Smooth muscle cell (in vitro differentiated cells): Measurements from ENCODE around the gene KCNQ5. TPM values are rescaled to one million over a fixed set of nuclear protein-coding genes. Genes with fewer than 3 reads are reported as not detected.

Source experiments
- DNase-seq: peaks from one replicate; lab custom pipeline; 2025; ENCODE audit not compliant: unreplicated experiment; lab: John Stamatoyannopoulos, UW
- H2AFZ ChIP-seq: fragments of 200-600 bp; sonication (generic); 2 replicates; pipeline ENCODE4 v1.6.0; 2016; ENCODE audit warnings: antibody characterized with exemption, low read depth, mild to moderate bottlenecking
- H3F3A ChIP-seq: fragments of 200-600 bp; sonication (generic); 2 replicates; pipeline ENCODE4 v1.6.0; 2017; ENCODE audit warnings: antibody characterized with exemption, low read depth
- H3K27ac ChIP-seq: fragments of 200-600 bp; sonication (generic); 2 replicates; pipeline ENCODE4 v1.5.1; 2016; ENCODE audit warnings: low read depth, mild to moderate bottlenecking
- H3K27me3 ChIP-seq: fragments of 200-600 bp; sonication (generic); 2 replicates; pipeline ENCODE4 v1.6.1; 2016; ENCODE audit warnings: low read depth, mild to moderate bottlenecking
- H3K36me3 ChIP-seq: fragments of 200-600 bp; sonication (generic); 2 replicates; pipeline ENCODE4 v1.5.1; 2016; ENCODE audit warnings: low read depth
- H3K4me1 ChIP-seq: fragments of 200-600 bp; sonication (generic); 2 replicates; pipeline ENCODE4 v1.5.1; 2016; ENCODE audit warnings: low read depth
- H3K4me2 ChIP-seq: fragments of 200-600 bp; sonication (generic); 2 replicates; pipeline ENCODE4 v1.6.0; 2016; ENCODE audit warnings: mild to moderate bottlenecking
- H3K4me3 ChIP-seq: fragments of 200-600 bp; sonication (generic); 2 replicates; pipeline ENCODE4 v1.5.1; 2016; ENCODE audit warnings: mild to moderate bottlenecking
- H3K79me2 ChIP-seq: fragments of 200-600 bp; sonication (generic); 2 replicates; pipeline ENCODE4 v1.6.0; 2016; ENCODE audit warnings: low read depth, mild to moderate bottlenecking
- H3K9ac ChIP-seq: fragments of 200-600 bp; sonication (generic); 2 replicates; pipeline ENCODE4 v1.6.0; 2016; ENCODE audit warnings: low read depth
- H3K9me3 ChIP-seq: fragments of 200-600 bp; sonication (generic); replicated peaks from 2 replicates; pipeline ENCODE4 v1.5.1; 2016; ENCODE audit warnings: low read depth
- H4K20me1 ChIP-seq: fragments of 200-600 bp; sonication (generic); 2 replicates; pipeline ENCODE4 v1.6.0; 2016; ENCODE audit warnings: low read depth
- WGBS: methylation state at CpG from one replicate; pipeline ENCODE4 v1.1.7; 2016; ENCODE audit warnings: low lambda C conversion rate; 5-methylcytosine and 5-hydroxymethylcytosine counted together
- polyA plus RNA-seq: library from polyadenylated mRNA; unstranded; fragments of >200 nt; fragmentation: Nextera tagmentation; extraction: Ambion mirVana; gene quantifications from 2 replicates; pipeline ENCODE4 v1.2.1, GENCODE V29; 2016
- total RNA-seq: library from RNA; depleted of rRNA; stranded (reverse); fragments of >200 nt; gene quantifications from 2 replicates; pipeline ENCODE4 v1.2.3, GENCODE V29; 2014
- TF ChIP-seq, protein P1 (sequence below): fragments of 200-600 bp; sonication (generic); IDR thresholded peaks from 2 replicates; pipeline ENCODE4 v1.5.1; 2017; ENCODE audit warnings: borderline replicate concordance, mild to moderate bottlenecking, antibody characterized with exemption; ENCODE audit not compliant: insufficient read depth, poor library complexity, severe bottlenecking

KCNQ5 gene
- total and polyA plus RNA-seq, 2 experiments from 2014 or later: 1.2 to 2.0 TPM

GRCh38 chr6:72711731-72712130, 89.9 kb downstream of the KCNQ5 start:
- Histone ChIP-seq H3K36me3 (no peaks in the 10 kb centered on the region), H3K27me3 (no peaks in the 10 kb centered on the region), H3K9ac (no peak overlapping the region), H3K4me2 (no peak overlapping the region), H3K9me3 (no peaks in the 10 kb centered on the region), H3K4me1 (no peaks in the 10 kb centered on the region), H3K27ac (no peak overlapping the region), H3K79me2 (no peaks in the 10 kb centered on the region), H3K4me3 (no peak overlapping the region), H4K20me1 (no peaks in the 10 kb centered on the region), H2AFZ (no peak overlapping the region), H3F3A (no peaks in the 10 kb centered on the region)
- WGBS: 100% methylated on average over 1 of the region's 1 CpG
- TF ChIP-seq, protein P1, sequence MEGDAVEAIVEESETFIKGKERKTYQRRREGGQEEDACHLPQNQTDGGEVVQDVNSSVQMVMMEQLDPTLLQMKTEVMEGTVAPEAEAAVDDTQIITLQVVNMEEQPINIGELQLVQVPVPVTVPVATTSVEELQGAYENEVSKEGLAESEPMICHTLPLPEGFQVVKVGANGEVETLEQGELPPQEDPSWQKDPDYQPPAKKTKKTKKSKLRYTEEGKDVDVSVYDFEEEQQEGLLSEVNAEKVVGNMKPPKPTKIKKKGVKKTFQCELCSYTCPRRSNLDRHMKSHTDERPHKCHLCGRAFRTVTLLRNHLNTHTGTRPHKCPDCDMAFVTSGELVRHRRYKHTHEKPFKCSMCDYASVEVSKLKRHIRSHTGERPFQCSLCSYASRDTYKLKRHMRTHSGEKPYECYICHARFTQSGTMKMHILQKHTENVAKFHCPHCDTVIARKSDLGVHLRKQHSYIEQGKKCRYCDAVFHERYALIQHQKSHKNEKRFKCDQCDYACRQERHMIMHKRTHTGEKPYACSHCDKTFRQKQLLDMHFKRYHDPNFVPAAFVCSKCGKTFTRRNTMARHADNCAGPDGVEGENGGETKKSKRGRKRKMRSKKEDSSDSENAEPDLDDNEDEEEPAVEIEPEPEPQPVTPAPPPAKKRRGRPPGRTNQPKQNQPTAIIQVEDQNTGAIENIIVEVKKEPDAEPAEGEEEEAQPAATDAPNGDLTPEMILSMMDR: no peak
- DNase-seq: no peak

- Histone ChIP-seq H4K20me1 (no peaks in the 10 kb centered on the region), H3K36me3 (no peaks in the 10 kb centered on the region), H3K9ac (no peak overlapping the region), H3K4me3 (no peak overlapping the region), H3K4me2 (no peak overlapping the region), H3K4me1 (no peaks in the 10 kb centered on the region), H3K27ac (no peak overlapping the region), H3K27me3 (no peaks in the 10 kb centered on the region), H3K79me2 (no peaks in the 10 kb centered on the region), H3F3A (no peaks in the 10 kb centered on the region), H3K9me3 (no peaks in the 10 kb centered on the region), H2AFZ (no peak overlapping the region)
- DNase-seq: no peak
- WGBS: 93% methylated on average over 6 of the region's 6 CpGs
- TF ChIP-seq, protein P1: no peak
Observed at GRCh38 chr6:72712910-72713309, 91.0 kb downstream of the KCNQ5 start.

DNA sequence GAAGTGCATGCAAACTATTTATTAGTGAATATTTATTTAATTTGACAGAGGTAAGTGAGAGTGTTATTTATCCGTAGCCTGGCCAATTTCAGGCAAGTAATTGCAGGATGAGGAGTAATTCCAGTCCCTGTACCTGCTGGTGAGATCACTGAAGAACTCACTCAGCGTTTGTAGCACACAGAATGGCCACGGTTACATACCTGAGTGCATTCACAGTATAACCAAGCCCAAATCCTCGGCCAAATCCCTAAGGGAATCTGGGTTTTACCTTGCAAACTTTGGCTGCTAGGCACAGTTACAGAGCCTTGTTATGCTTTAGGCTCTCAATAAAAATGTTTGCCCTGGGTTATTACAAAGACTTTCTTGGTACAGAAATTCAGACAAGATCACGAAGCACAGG, 93.3 kb downstream of the KCNQ5 start:
- H3K9ac ChIP-seq: no peak overlapping the region
- H3K27me3 ChIP-seq: no peaks in the 10 kb centered on the region
- DNase-seq: no peak
- no peak overlapping the region for H2AFZ ChIP-seq
- no peaks in the 10 kb centered on the region for H3F3A ChIP-seq
- H3K27ac ChIP-seq: no peak overlapping the region
- H3K79me2 ChIP-seq: no peaks in the 10 kb centered on the region
- no peaks in the 10 kb centered on the region for H3K4me1 ChIP-seq
- TF ChIP-seq, protein P1: no peak
- H4K20me1 ChIP-seq: no peaks in the 10 kb centered on the region
- no peaks in the 10 kb centered on the region for H3K9me3 ChIP-seq
- H3K4me3 ChIP-seq: no peak overlapping the region
- H3K36me3 ChIP-seq: no peaks in the 10 kb centered on the region
- WGBS: 83% methylated on average over 5 of the region's 5 CpGs
- no peak overlapping the region for H3K4me2 ChIP-seq

- H3K79me2 ChIP-seq: no peaks in the 10 kb centered on the region
- no peak overlapping the region for H3K27ac ChIP-seq
- no peaks in the 10 kb centered on the region for H3F3A ChIP-seq
- no peaks in the 10 kb centered on the region for H3K4me1 ChIP-seq
- TF ChIP-seq, protein P1: no peak
- H3K36me3 ChIP-seq: no peaks in the 10 kb centered on the region
- H3K27me3 ChIP-seq: no peaks in the 10 kb centered on the region
- no peak for DNase-seq
- no peak overlapping the region for H3K4me2 ChIP-seq
- H2AFZ ChIP-seq: no peak overlapping the region
- no peak overlapping the region for H3K4me3 ChIP-seq
- H3K9ac ChIP-seq: no peak overlapping the region
- H3K9me3 ChIP-seq: no peaks in the 10 kb centered on the region
- H4K20me1 ChIP-seq: no peaks in the 10 kb centered on the region
Observed at GRCh38 chr6:72716916-72717315, 95.1 kb downstream of the KCNQ5 start.
